GM19467 (cell line): ENCODE results near the gene GCDH.
"Not testable (repeated sequence)": the region's sequence is repeated elsewhere in the genome, so short reads cannot be mapped to it uniquely, and the experiment has no call there.

Source experiments
- ATAC-seq: cut with Tn5 transposase; IDR thresholded peaks from one replicate; pipeline ENCODE4 v1.9.1; 2021; ENCODE audit warnings: mild to moderate bottlenecking, moderate library complexity; ENCODE audit not compliant: unreplicated experiment

The GCDH gene

DNA sequence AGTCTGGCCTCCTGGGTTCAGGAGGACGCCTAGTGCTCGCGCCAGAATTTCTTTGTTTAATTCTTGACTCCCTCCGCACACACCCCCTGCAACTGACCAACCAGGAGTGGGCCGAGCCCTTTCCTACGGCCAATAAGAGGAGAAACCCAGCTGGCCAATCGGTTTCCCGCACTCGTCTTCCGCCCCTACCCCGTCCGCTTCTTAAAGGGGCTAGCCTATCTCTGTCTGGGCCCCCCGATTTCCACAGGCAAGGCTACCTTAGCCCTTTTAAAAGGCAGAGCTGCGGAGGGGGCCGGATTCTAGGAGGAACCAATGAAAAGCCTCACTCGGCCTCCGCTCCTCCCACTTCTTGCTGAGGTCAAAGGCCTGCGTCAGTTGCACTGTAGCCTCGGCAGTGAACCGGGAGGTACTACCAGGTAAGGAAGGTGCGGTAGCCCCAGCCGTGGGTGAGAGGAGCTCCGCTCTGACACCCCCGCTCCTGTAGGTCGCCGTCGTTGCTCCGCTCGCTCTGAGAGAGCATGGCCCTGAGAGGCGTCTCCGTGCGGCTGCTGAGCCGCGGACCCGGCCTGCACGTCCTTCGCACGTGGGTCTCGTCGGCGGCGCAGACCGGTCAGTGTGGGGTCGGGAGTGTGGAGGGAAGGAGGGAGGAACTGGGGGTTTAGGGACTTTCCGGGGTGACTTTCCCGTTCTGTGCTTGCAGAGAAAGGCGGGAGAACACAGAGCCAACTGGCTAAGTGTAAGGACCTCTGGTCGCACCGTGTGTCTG lies at the start of gene GCDH:
GCDH (plus strand) TSS at position 374 of the 766 bp plus-strand sequence; CDS start at position 519, 145 bp downstream.
- peak; percentile 87 for ATAC-seq

DNA sequence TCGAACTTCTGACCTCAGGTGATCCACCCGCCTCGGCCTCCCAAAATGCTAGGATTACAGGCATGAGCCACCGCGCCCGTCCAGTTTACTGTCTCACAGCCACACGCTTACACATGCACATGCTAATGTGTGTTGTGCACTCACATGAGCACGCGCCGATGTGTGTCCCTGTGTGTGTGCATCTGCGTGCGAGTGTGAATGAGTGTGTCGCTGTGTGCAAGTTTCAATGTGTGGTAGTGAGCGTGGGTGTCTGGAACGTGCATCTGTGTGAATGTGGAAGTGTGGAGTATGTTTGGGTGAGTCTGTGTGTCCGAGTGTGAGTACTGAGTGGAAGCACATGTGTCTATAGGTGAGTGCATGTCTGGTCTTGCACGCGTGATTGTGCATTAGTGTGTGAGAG lies 48.4 kb upstream of the GCDH start:
- no peak for ATAC-seq

DNA sequence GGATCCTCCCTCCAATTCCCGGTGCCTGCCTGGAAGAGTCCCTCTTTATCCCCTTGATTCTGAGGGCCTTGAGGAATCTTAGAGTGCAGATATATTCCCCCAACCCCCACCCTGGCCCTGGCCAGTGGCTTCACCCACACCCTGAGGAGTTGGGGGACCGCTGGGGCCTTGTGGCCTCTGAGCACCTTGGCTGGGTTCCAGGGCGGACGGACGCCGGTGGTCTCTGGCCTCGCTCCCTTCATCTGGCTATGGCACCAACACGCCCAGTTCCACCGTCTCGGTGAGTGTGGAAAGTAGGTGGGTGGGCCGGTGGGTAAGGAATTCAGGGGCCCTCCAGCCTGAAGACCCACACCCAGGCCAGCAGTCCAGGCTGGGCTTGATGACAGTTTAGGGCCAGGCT lies 47.6 kb upstream of the GCDH start:
- no peak for ATAC-seq

DNA sequence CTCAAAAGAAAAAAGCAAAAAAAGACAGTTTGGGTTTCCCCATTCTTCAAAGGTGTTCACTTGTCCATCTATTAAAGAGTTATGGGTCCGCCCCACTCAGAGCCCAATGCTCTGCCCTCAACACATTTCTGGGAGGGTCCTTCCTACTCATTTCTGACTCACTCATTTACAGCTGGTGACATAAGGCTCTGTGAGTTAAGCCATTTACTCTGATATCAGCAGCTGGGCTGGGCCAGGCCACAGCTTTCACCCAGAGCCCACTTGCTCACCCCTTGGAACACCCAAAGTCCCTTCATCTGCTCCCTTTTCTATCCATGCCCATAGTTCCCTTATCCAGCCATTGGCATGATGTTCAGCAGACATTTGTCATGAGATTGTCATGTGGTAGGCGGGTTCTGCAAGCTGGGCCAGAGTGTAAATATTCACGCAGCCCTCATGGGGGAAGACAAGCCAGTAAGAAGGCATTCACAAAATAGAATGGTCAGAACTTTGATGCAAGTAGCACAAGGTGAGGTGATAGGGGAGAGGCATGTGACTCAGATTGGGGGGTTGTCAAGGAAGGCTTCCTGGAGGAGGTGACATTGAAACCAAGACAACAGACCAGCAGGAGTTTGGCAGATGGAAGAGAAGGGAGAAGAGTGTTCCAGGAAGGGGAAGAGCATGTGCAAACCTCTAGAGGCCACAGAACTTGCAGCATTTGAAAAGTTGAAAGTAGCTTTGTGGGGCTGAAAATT lies 46.8 kb upstream of the GCDH start:
- no peak for ATAC-seq

DNA sequence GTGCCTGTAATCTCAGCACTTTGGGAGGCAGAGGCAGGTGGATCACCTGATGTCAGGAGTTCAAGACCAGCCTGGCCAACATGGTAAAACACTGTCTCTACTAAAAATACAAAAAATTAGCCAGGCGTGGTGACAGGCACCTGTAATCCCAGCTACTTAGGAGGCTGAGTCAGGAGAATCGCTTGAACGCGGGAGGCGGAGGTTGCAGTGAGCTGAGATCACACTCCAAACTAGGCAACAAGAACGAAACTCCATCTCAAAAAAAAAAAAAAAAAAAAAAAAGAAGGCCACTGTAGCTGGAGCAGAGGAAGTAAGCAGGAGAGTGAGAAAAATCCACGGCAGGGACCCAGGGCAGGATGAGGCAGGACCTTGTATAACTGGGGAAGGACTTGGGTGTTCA lies 44.3 kb upstream of the GCDH start:
- not testable (repeated sequence) for ATAC-seq

DNA sequence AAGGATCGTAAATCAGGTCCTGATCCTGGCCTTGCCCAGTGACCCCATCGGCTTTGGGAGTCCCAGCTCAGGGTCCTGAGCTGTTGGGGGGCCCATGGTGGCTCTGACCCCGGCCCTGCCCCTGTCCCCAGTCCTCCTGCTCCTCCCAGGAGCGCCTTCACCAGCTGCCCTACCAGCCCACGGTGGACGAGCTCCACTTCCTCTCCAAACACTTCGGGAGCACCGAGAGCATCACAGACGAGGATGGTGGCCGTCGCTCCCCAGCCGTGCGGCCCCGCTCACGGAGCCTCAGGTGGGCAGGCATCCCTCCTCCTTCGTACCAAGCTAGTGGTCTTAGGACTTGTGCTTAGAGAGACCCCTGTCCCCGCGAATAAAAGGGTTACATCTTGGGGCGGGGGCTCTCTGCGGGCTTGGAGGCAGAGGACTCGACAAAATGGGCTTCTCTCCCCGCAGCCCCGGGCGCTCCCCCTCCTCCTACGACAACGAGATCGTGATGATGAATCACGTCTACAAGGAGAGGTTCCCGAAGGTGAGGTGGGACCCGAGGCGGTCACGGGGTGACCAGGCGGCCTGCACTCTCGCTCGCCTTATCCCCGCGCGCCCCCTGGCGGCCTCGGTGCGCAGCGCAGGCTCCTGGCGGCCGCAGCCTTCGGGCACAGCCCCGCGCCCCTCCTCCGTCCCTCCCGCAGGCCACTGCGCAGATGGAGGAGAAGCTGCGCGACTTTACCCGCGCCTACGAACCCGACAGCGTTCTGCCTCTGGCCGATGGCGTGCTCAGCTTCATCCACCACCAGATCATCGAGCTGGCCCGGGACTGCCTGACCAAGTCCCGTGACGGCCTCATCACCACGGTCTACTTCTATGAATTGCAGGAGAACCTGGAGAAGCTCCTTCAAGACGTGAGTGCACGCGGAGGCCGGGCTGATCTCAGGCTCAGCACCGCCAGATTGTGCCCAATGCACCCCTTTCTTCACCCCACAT lies 43.5 kb upstream of the GCDH start:
- peak; percentile 50 for ATAC-seq

DNA sequence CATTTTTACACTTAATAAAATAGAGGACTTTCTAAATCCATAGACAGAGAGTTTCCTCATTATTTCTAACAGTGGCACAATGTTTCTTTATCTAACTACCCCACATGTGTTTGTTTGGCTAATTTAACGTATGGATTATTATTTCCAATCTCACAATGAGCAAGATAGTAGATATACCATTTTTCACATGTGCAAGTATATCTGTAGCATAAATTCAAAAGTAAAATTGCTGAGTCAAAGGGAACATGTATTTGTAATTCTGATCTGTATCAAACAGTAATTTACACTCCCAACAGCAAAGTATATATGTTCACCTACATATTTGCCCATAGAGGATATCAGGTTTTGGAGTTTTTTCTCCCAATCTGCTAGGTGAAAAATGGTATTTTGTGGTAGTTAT lies 34.3 kb upstream of the GCDH start:
- ATAC-seq: no peak

DNA sequence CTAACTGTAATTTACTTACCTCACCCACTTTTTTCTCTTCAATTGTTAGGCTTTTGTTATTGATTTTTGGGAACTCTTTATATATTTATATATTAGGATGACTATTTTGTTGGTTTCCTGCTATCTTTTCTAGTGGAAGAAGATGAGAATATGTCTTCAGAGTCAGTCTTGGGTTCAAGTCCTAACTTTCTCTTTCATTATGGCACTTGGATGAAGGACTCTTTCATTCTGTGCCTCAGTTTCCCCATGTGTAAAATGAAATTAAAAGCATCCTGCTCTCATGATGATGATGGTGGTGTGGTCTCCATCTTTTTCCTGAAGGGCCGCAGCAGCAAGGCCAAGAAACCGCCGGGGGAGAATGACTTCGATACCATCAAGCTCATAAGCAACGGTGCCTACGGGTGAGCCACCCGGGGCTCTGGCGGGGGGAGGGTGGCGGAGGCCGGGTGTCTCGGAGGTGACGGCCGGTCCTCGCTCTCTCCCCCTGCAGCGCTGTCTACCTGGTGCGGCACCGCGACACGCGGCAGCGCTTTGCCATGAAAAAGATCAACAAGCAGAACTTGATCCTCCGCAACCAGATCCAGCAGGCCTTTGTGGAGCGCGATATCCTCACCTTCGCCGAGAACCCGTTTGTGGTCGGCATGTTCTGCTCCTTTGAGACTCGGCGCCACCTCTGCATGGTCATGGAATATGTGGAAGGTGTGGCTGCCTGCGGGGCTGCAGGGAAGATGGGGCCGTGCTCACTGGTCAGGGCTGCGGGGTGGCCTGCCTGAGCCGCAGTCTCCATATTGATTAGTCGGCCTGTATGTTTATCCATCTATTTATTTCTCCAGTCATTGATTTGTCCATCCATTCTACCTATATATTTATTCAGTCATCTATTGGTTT lies 32.7 kb upstream of the GCDH start:
- ATAC-seq: no peak

DNA sequence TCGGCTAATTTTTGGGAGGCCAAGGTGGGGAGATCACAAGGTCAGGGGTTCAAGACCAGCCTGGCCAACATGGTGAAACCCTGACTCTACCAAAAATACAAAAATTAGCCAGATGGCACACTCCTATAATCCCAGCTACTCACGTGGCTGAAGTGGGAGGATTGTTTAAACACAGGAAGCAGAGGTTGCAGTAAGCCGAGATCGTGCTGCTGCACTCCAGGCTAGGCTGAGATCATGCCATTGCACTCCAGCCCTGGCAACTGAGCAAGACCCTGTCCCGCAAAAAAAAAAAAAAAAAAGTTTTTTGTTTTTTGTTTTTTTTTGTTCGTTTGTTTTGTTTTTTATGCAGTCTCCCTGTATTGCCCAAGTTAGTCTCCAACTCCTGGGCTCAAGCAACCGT lies 31.4 kb upstream of the GCDH start:
- ATAC-seq: no peak

DNA sequence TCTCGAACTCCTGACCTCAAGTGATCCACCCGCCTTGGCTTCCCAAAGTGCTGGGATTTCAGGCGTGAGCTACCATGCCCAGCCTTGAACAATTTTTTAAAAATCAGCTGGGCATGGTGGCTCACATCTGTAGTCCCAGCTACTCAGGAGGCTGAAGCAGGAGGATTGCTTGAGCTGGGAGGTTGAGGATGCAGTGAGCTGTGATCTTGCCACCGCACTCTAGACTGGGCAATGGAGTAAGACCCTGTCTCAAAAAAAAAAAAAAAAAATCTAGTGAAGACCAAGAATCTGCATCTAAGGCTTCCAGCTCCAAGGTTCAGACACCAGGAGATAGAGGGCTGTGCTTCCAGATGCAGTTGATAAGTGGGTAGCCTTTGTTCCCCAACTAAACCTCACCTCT lies 26.8 kb upstream of the GCDH start:
- no peak for ATAC-seq

DNA sequence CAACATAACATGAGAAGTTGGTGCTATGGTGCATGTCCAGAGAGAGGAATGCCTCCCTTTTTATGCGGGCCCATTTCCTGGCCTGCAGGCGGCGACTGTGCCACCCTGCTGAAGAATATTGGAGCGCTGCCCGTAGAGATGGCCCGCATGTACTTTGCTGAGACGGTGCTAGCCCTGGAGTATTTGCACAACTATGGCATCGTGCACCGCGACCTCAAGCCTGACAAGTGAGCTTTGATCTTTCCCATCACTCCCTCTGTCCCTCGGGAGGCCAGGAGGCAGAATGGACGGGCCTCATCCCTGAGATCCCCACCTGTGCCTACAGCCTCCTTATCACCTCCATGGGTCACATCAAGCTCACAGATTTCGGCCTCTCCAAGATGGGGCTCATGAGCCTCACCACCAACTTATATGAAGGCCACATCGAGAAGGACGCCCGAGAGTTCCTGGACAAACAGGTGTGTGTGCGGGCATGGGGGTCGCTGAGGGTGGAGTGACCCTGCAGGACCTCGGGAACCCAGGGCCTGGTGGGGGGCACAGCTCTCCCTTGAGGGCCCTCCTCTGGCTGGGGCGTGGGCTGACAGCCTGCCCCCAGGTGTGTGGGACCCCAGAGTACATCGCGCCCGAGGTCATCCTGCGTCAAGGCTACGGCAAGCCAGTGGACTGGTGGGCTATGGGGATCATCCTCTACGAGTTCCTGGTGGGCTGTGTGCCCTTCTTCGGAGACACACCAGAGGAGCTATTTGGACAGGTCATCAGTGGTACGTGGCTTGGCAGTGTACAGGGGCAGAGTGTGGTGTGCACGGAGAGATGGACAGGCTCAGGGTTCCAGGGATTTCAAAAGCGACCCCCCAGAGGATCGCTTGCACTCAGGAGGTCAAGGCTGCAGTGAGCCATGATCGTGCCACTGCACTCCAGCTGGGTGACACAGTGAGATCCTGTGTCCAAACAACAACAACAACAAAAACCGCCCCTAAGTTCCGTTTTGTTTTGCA lies 25.9 kb upstream of the GCDH start:
- ATAC-seq: no peak

DNA sequence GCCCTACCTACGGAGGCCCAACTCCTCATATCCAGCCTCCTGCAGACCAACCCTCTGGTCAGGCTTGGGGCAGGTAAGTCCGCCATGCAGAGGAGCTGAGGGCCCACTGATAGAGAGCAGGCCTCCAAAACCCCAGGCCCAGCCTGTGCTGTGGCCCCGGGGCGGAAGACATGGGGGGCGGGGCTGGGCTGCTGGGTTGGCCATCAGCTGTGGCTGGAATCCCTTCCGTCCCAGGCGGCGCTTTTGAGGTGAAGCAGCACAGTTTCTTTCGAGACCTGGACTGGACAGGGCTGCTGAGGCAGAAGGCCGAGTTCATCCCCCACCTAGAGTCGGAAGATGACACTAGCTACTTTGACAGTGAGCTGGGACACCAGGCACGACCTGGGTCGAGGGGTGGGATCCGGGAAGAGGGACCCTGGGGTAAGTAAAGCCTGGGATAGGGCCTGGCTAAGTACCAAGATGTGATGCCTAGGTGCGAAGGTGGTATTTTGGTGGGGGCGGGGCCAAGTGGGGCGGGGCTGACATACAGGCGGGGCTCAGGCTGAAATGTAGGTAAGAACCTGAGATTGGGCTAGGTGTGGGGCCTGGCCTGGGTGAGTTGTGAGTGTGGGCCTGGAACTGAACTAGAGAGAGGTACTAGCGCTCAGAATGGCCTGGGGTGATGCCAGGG lies 25.1 kb upstream of the GCDH start:
- ATAC-seq: no peak

DNA sequence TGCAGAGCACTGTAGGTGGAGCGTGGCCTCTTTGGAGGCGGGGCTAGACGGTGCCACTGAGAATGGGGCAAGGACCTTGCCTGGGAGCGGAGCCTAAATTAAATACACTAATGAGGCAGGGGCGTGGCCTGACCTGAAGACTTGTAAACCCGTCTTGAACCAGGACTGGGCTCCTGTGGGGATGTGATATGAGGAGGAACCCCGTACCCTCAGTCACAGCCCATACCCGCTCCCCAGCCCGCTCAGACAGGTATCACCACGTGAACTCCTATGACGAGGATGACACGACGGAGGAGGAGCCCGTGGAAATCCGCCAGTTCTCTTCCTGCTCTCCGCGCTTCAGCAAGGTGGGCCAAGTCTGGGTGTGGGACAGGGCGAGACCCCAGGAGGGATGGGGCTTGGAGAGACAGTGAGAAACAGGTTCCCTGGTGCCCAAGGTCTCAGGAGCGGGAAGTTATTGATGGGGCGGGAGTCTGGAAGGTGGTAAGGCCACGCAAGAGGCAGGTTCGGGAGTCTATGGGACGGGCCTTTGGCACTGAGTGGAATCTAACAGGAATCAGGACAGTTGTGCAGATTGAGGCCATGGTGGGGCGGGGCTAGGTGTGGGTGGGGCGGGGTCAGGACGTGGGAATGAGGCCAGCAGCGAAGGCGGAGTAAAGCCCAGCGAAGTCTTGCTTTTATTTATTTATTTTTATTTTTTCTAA lies 24.4 kb upstream of the GCDH start:
- no peak for ATAC-seq

DNA sequence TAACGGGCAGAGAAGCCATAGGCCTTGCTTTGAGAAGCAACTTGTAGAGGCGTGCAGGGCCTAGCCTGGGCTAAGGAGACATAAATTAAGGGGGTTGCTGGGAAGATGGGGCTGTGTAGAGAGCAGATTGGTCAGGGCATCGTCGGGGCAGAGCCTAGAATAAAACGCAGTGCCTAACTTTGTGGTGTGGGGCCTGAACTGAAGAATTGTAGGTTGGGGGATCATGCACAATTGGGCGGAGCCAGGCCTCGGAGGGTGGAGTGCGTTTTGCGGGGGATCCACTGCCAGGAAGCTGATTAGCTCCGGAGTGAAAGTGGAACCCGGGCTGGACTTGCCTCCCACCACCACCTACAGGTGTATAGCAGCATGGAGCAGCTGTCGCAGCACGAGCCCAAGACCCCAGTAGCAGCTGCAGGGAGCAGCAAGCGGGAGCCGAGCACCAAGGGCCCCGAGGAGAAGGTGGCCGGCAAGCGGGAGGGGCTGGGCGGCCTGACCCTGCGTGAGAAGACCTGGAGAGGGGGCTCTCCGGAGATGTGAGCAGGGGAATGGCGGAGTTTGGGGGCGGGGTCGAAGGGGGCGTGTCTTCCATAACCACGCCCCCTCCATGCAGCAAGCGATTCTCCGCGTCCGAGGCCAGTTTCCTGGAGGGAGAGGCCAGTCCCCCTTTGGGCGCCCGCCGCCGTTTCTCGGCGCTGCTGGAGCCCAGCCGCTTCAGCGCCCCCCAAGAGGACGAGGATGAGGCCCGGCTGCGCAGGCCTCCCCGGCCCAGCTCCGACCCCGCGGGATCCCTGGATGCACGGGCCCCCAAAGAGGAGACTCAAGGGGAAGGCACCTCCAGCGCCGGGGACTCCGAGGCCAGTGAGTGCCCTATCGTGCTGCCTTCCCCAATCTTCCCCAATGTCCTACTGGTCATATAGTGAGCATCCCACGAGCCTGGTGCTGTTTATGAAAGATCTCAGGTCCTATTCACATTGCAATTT lies 23.6 kb upstream of the GCDH start:
- ATAC-seq: no peak

DNA sequence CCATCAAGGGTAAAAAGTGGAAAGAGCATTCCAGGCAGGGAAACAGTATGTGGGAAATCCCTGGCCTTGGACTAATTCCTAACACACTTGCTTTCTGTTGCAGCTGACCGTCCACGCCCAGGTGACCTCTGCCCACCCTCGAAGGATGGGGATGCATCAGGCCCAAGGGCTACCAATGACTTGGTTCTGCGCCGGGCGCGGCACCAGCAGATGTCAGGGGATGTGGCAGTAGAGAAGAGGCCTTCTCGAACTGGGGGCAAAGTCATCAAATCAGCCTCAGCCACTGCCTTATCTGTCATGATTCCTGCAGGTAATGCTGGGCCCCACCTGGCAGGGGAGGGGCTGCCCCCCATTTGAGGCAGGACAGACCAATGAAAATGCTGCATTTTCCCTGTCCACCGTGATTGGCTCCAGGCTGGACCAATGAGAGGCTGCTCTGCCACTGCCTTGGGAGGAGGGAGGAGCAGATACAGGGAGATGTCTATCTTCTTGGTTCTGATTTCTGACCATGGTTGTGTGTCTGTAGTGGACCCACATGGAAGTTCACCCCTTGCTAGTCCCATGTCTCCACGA lies 22.3 kb upstream of the GCDH start:
- ATAC-seq: no peak

DNA sequence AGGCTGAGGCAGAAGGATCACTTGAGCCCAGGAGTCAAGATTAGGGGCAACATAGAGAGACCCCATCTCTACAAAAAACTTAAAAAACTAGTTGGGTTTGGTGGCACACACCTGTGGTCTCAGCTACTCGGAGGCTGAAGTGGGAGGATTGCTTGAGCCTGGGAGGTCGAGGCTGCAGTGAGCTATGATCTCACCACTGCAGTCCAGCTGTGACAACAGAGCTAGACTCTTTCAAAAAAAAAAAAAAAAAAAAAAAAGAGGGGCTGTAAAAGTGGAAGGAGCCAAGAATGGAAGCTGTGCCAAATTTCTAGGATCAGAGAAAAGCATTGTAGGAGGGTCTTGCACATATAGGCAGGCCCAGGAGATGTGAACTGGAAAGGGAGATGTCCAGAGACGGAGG lies 19.3 kb upstream of the GCDH start:
- no peak for ATAC-seq
